Stimulated activated memory B cell treated with anti-CD40 and anti-IgM and Interleukin-4, amounts not matched to agents 10 μg/mL and 1 μg/mL and 100 μg/mL, for 72 hours (primary cell): ENCODE data around the gene PCDHGB4.
"Not testable (repeated sequence)": the region's sequence is repeated elsewhere in the genome, so short reads cannot be mapped to it uniquely, and the experiment has no call there.

Experiments
- ATAC-seq: fragments of 150-1000 bp; cut with Tn5 transposase; 2 replicates; pipeline ENCODE4 v1.10.0; 2021
- H3K27ac Mint-ChIP-seq: one replicate; pipeline ENCODE4 v1.8.0; 2022; ENCODE audit warnings: mild to moderate bottlenecking, mixed read lengths
- H3K27me3 Mint-ChIP-seq: one replicate; pipeline ENCODE4 v1.8.0; 2022; ENCODE audit warnings: mixed read lengths
- H3K36me3 Mint-ChIP-seq: one replicate; pipeline ENCODE4 v1.8.0; 2022; ENCODE audit warnings: mixed read lengths
- H3K4me1 Mint-ChIP-seq: one replicate; pipeline ENCODE4 v1.8.0; 2022; ENCODE audit warnings: mixed read lengths
- H3K4me3 Mint-ChIP-seq: one replicate; pipeline ENCODE4 v1.8.0; 2022; ENCODE audit warnings: mild to moderate bottlenecking, moderate library complexity, mixed read lengths
- H3K9me3 Mint-ChIP-seq: one replicate; pipeline ENCODE4 v1.8.0; 2022; ENCODE audit warnings: mixed read lengths

PCDHGB4 gene

GRCh38 chr5:141359790-141360426 is 27.6 kb upstream of the PCDHGB4 start, which contains the start of gene PCDHGB2:
TSS of gene PCDHGB2 (plus strand) at chr5:141359994. CDS start at chr5:141360136, 142 bp downstream.
- H3K27me3 Mint-ChIP-seq, result peaks cover 82% of the 10 kb centered on the region
- peak within 1 kb of the TSS; percentile 82 for H3K4me3 Mint-ChIP-seq
- no peak for ATAC-seq
- H3K9me3 Mint-ChIP-seq, result peaks cover 17% of the 10 kb centered on the region
- H3K36me3 Mint-ChIP-seq, result peaks cover 8% of the 10 kb centered on the region
- peaks cover 9% of the 10 kb centered on the region for H3K4me1 Mint-ChIP-seq
- H3K27ac Mint-ChIP-seq, result peak within 1 kb of the TSS; percentile 65

GRCh38 chr5:141360685-141361084 is 26.8 kb upstream of the PCDHGB4 start:
- H3K27ac Mint-ChIP-seq, result no peak overlapping the region
- H3K36me3 Mint-ChIP-seq, result peaks cover 8% of the 10 kb centered on the region
- ATAC-seq, result no peak
- H3K4me1 Mint-ChIP-seq, result peaks cover 9% of the 10 kb centered on the region
- H3K4me3 Mint-ChIP-seq, result no peak overlapping the region
- H3K27me3 Mint-ChIP-seq, result peaks cover 82% of the 10 kb centered on the region
- peaks cover 17% of the 10 kb centered on the region for H3K9me3 Mint-ChIP-seq

DNA sequence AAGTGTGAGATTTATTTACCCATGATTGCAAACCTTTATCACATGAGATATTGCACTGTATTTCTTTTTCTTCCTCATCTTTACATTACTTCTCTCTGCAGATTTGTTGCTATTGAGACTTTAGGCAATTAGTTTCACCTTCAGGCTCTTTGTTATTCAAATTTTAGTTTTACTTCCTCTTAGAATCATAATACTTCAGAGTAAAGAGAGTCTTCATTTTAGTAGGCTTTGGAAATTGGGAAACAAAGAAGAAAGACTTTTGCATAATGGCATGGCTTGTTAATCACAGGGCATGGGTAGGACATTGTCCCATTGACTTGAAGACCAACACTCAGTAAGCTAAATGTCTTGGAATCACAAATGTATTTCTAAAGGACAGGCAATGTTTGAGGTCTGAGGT is 24.8 kb upstream of the PCDHGB4 start:
- peaks cover 9% of the 10 kb centered on the region for H3K4me1 Mint-ChIP-seq
- ATAC-seq, result no peak
- peaks cover 17% of the 10 kb centered on the region for H3K9me3 Mint-ChIP-seq
- no peak overlapping the region for H3K27ac Mint-ChIP-seq
- H3K27me3 Mint-ChIP-seq, result peaks cover 73% of the 10 kb centered on the region
- peaks cover 8% of the 10 kb centered on the region for H3K36me3 Mint-ChIP-seq
- peak overlapping the region; percentile 15 for H3K4me3 Mint-ChIP-seq

DNA sequence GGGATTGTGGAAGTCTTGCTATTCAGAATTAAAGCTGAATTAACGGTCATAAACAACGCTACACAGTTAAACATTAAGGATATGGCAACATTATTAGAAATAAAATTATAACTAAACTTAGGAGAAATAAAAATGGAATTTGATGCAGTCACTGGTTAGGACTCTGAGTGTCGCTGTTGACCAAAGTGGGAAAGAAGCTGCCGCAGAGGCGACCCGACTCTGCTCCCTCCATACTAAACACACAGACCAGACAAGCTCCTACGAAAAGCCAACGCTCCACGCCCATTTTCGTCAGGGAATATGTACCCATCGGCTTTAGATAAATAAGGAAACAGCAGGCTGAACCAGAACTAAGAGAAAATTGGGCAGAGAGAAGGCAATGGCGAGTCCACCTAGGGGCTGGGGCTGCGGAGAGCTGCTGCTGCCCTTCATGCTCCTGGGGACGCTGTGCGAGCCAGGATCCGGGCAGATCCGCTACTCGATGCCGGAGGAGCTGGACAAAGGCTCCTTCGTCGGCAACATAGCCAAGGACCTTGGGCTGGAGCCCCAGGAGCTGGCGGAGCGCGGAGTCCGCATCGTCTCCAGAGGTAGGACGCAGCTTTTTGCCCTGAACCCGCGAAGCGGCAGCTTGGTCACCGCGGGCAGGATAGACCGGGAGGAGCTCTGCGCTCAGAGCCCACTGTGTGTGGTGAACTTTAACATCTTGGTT is 23.4 kb upstream of the PCDHGB4 start, which contains the start of gene PCDHGA5:
TSS of gene PCDHGA5 (plus strand) at position 211 of the 709 bp plus-strand sequence. CDS start at position 380, 169 bp downstream.
- peaks cover 62% of the 10 kb centered on the region for H3K27me3 Mint-ChIP-seq
- H3K9me3 Mint-ChIP-seq, result peaks cover 15% of the 10 kb centered on the region
- H3K4me1 Mint-ChIP-seq, result peaks cover 9% of the 10 kb centered on the region
- no peak within 1 kb of the TSS for H3K27ac Mint-ChIP-seq
- no peak within 1 kb of the TSS for H3K4me3 Mint-ChIP-seq
- H3K36me3 Mint-ChIP-seq, result peaks cover 8% of the 10 kb centered on the region
- ATAC-seq, result no peak

DNA sequence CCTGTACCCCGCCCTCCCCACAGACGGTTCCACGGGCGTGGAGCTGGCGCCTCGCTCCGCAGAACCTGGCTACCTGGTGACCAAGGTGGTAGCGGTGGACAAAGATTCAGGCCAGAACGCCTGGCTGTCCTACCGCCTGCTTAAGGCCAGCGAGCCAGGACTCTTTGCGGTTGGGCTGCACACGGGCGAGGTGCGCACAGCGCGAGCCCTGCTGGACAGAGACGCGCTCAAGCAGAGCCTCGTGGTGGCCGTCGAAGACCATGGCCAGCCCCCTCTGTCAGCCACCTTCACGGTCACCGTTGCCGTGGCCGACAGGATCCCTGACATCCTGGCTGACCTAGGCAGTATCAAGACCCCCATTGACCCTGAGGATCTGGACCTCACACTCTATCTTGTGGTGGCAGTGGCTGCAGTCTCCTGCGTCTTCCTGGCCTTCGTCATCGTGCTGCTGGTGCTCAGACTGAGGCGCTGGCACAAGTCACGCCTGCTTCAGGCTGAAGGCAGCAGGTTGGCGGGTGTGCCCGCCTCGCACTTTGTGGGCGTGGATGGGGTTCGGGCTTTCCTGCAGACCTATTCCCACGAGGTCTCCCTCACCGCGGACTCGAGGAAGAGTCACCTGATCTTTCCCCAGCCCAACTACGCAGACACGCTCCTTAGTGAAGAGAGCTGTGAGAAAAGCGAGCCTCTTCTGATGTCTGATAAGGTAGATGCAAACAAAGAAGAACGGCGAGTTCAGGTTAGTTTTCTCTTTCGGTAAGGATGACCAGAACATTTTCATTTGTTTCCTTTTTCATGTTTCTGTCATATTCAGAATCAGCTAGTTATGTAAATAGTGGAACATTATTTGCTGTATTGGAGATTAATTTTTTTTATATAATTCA is 21.2 kb upstream of the PCDHGB4 start:
- Mint-ChIP-seq H3K36me3 (peaks cover 14% of the 10 kb centered on the region), H3K9me3 (peaks cover 14% of the 10 kb centered on the region), H3K4me1 (peaks cover 15% of the 10 kb centered on the region), H3K27me3 (peaks cover 61% of the 10 kb centered on the region), H3K27ac (no peak overlapping the region), H3K4me3 (no peak overlapping the region)
- no peak for ATAC-seq

- Mint-ChIP-seq H3K9me3 (peaks cover 3% of the 10 kb centered on the region), H3K36me3 (peaks cover 11% of the 10 kb centered on the region), H3K27ac (peak within 1 kb of the TSS; percentile 83), H3K27me3 (peaks cover 34% of the 10 kb centered on the region), H3K4me3 (peak within 1 kb of the TSS; percentile 90), H3K4me1 (peaks cover 6% of the 10 kb centered on the region)
- ATAC-seq, result peak; percentile 77
These were observed 17.3 kb upstream of the PCDHGB4 start, which contains the start of gene PCDHGB3 for GRCh38 chr5:141369994-141370848. TSS of gene PCDHGB3 (plus strand) at chr5:141370242. CDS start at chr5:141370395, 153 bp downstream.

DNA sequence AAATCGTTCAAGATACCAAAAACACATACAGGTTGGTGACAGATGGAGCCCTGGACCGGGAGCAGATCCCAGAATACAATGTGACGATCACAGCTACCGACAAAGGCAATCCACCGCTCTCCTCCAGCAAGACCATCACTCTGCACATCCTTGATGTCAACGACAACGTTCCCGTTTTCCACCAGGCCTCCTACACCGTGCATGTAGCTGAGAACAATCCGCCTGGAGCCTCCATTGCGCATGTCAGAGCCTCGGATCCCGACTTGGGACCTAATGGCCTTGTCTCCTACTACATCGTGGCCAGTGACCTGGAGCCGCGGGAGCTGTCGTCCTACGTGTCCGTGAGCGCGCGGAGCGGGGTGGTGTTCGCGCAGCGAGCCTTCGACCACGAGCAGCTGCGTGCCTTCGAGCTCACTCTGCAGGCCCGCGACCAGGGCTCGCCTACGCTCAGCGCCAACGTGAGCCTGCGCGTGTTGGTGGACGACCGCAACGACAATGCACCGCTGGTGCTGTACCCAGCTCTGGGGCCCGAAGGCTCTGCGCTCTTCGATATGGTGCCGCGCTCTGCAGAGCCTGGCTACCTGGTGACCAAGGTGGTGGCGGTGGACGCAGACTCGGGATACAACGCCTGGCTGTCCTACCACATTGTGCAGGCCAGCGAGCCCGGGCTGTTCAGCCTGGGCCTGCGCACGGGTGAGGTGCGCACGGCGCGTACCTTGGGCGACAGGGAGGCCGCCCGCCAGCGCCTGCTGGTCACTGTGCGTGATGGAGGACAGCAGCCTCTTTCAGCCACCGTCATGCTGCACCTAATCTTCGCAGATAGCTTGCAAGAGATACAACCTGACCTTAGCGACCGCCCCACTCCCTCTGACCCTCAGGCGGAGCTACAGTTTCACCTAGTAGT is 15.7 kb upstream of the PCDHGB4 start:
- no peak overlapping the region for H3K4me3 Mint-ChIP-seq
- peaks cover 3% of the 10 kb centered on the region for H3K9me3 Mint-ChIP-seq
- H3K4me1 Mint-ChIP-seq, result peaks cover 6% of the 10 kb centered on the region
- H3K36me3 Mint-ChIP-seq, result peaks cover 16% of the 10 kb centered on the region
- no peak overlapping the region for H3K27ac Mint-ChIP-seq
- H3K27me3 Mint-ChIP-seq, result peaks cover 19% of the 10 kb centered on the region
- no peak for ATAC-seq

DNA sequence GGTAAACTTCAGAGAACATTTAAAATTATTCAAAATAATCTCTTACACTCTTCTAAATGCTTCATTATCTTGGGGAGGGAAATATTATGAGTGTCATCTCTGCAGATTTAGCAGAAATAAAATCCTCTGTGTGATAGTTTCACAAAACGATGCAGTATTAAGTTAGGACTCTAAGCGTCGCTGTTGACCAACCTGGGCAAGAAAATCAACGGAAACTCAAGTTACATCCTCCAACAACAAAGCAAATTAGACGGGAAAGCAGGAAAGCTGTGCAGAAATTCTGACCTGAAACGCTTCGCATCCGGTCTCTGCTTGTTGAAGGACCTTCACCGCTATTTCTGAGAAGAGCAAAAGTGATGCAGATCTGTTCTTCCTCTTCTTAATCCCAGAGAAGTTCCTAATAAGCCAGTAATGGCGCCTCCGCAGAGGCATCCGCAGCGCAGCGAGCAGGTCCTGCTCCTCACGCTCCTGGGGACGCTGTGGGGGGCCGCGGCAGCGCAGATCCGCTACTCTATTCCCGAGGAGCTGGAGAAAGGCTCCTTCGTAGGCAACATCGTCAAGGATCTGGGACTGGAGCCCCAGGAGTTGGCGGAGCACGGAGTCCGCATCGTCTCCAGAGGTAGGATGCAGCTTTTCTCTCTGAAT is 13.7 kb upstream of the PCDHGB4 start, which contains the start of gene PCDHGA6:
TSS of gene PCDHGA6 (plus strand) at position 219 of the 645 bp plus-strand sequence. CDS start at position 412, 193 bp downstream.
- Mint-ChIP-seq H3K27ac (no peak within 1 kb of the TSS), H3K27me3 (peaks cover 19% of the 10 kb centered on the region), H3K36me3 (peaks cover 16% of the 10 kb centered on the region), H3K4me1 (peaks cover 6% of the 10 kb centered on the region), H3K4me3 (no peak within 1 kb of the TSS), H3K9me3 (peaks cover 3% of the 10 kb centered on the region)
- no peak for ATAC-seq

DNA sequence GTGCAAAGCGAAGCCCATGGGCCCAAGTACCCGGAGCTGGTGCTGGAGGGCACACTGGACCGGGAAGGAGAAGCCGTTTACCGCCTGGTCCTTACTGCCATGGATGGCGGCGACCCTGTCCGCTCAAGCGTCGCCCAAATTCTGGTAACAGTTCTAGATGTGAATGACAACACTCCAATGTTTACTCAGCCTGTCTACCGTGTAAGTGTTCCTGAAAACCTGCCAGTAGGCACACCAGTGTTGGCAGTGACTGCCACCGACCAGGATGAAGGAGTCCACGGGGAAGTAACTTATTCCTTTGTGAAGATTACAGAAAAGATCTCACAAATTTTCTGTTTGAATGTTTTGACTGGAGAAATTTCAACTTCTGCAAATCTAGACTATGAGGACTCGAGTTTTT is 12.9 kb upstream of the PCDHGB4 start:
- Mint-ChIP-seq H3K36me3 (peaks cover 16% of the 10 kb centered on the region), H3K27me3 (peaks cover 19% of the 10 kb centered on the region), H3K4me3 (no peak overlapping the region), H3K4me1 (peaks cover 6% of the 10 kb centered on the region), H3K9me3 (peaks cover 3% of the 10 kb centered on the region), H3K27ac (no peak overlapping the region)
- ATAC-seq, result no peak

- not testable (repeated sequence) for H3K9me3 Mint-ChIP-seq
These were observed 11.9 kb upstream of the PCDHGB4 start for GRCh38 chr5:141375444-141376155.

GRCh38 chr5:141382469-141383294 is 4.8 kb upstream of the PCDHGB4 start, which contains the start of gene PCDHGA7:
TSS of gene PCDHGA7 (plus strand) at chr5:141382742. CDS start at chr5:141382900, 158 bp downstream.
- Mint-ChIP-seq H3K27ac (peak within 1 kb of the TSS; percentile 70), H3K27me3 (peaks cover 44% of the 10 kb centered on the region), H3K4me3 (peak within 1 kb of the TSS; percentile 76), H3K4me1 (peaks cover 4% of the 10 kb centered on the region), H3K36me3 (peaks cover 5% of the 10 kb centered on the region), H3K9me3 (no peaks in the 10 kb centered on the region)
- ATAC-seq, result no peak

More at GRCh38 chr5:141375444-141376155, 11.9 kb upstream of the PCDHGB4 start:
- H3K4me1 Mint-ChIP-seq, H3K27me3 Mint-ChIP-seq, ATAC-seq, H3K27ac Mint-ChIP-seq, H3K4me3 Mint-ChIP-seq: not testable (repeated sequence)
- H3K36me3 Mint-ChIP-seq, result peaks cover 11% of the 10 kb centered on the region

GRCh38 chr5:141383345-141383744 is 4.2 kb upstream of the PCDHGB4 start:
- Mint-ChIP-seq H3K27me3 (peaks cover 47% of the 10 kb centered on the region), H3K27ac (peak overlapping the region; percentile 70), H3K36me3 (peaks cover 5% of the 10 kb centered on the region), H3K9me3 (peaks cover under 1% of the 10 kb centered on the region), H3K4me1 (peaks cover 4% of the 10 kb centered on the region), H3K4me3 (no peak overlapping the region)
- no peak for ATAC-seq
